ENCODE measurements around the gene S1PR5. TPM values are rescaled to one million over a fixed set of nuclear protein-coding genes. Genes with fewer than 3 reads are reported as not detected.

The S1PR5 gene
- total RNA-seq, 1 experiment from 2014 or later = 4.4 TPM

DNA sequence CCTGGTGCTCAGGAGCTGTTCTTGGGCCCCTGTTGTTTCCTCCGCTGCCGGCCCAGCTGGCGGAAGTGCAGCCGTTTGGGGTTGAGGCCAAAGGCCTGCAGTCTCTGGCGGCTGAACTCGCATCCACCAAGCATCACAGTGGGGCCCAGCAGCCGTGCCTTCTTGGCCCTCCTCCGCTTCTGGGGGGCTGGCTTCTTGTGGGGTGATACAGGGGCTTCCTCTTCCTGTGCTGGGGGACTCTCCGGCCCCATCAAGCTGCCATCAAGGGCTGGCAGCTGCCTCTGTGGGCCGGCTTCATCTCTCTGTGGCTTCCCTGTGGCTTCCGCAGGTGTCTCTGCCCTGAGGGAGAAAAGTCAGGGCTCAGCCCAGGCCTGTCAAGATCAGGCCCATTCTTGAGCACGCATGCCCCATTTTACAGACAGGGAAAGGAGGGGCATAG is 36.7 kb upstream of the S1PR5 start:
- Histone ChIP-seq H3K4me3 (replicated peaks in 1 of 2; ENCODE audit: low read depth in 1 of 2, low read length in 2 of 2) (no peak overlapping the region), H3K79me2 (ENCODE audit: insufficient read depth, low read length) (no peaks in the 10 kb centered on the region; the same call in 1 of the 2 replicates), H3K9me3 (ENCODE audit: control insufficient read depth in 1 of 2, insufficient read depth in 1 of 2, low read depth in 1 of 2, low read length in 2 of 2) (no peaks in the 10 kb centered on the region), H3K27me3 (ENCODE audit: insufficient read depth, low read length) (no peaks in the 10 kb centered on the region), H3K36me3 (ENCODE audit: control insufficient read depth in 1 of 2, insufficient read depth in 2 of 2, low read length in 2 of 2) (peaks cover 15 to 52% of the 10 kb centered on the region in 2 experiments; a peak in 3 of 4 replicates), H3K4me1 (ENCODE audit: control insufficient read depth in 1 of 2, insufficient read depth in 2 of 2, low read length in 2 of 2) (no peaks in the 10 kb centered on the region), H3K9ac (ENCODE audit: low read length) (no peak overlapping the region), H3K4me2 (ENCODE audit: low read length) (no peak overlapping the region), H4K20me1 (ENCODE audit: insufficient read depth) (no peaks in the 10 kb centered on the region), H3K27ac (ENCODE audit: low read depth, low read length) (0 out of 2 replicates have a peak overlapping the region, but pooled peaks have one; percentile 11), H2AFZ (ENCODE audit: low read depth, low read length, poor library complexity, severe bottlenecking) (no peak overlapping the region), H3K9me2 (ENCODE audit: insufficient read depth) (no peaks in the 10 kb centered on the region)
- RAD21 ChIA-PET (ENCODE audit: low non-redundant PET in 1 of 2, low total read pairs in 2 of 2, uncharacterized antibody in 2 of 2, unreplicated experiment in 2 of 2) = interaction anchor here (0.6 to 0.7 kb wide), 2 partner anchors 307 to 308 kb away, joined by 3 to 8 read pairs; no protein-coding TSS in a partner anchor
- intact Hi-C loops (cut with micrococcal nuclease) = no loop called here
- POLR2A ChIA-PET = no interaction called here
- CTCF ChIA-PET = no interaction called here
- no TSS peak for BruUV-seq (replicated peaks)
- DNase-seq (ENCODE audit: low read depth, low spot score) = no peak
- no peak for ATAC-seq
- TF ChIP-seq TCF7L2 (IDR thresholded peaks at IDR 0.05; ENCODE audit: borderline replicate concordance, extremely low read depth, insufficient read depth, insufficient read length) (no peak), ZFX (IDR thresholded peaks at IDR 0.05) (no peak), POLR2A (IDR thresholded peaks at IDR 0.05; ENCODE audit: borderline replicate concordance, extremely low read depth, insufficient read depth, insufficient read length) (no peak)

- Histone ChIP-seq H4K20me1 (ENCODE audit: insufficient read depth) (no peaks in the 10 kb centered on the region), H3K4me3 (replicated peaks in 1 of 2; ENCODE audit: low read depth in 1 of 2, low read length in 2 of 2) (no peak overlapping the region), H3K4me2 (ENCODE audit: low read length) (no peak overlapping the region), H3K9me2 (ENCODE audit: insufficient read depth) (no peaks in the 10 kb centered on the region), H3K9me3 (ENCODE audit: control insufficient read depth in 1 of 2, insufficient read depth in 1 of 2, low read depth in 1 of 2, low read length in 2 of 2) (no peaks in the 10 kb centered on the region), H3K27ac (ENCODE audit: low read depth, low read length) (no peak overlapping the region; the same call in 1 of the 2 replicates), H3K9ac (ENCODE audit: low read length) (no peak overlapping the region), H3K27me3 (ENCODE audit: insufficient read depth, low read length) (no peaks in the 10 kb centered on the region), H3K79me2 (ENCODE audit: insufficient read depth, low read length) (no peaks in the 10 kb centered on the region; the same call in 1 of the 2 replicates), H2AFZ (ENCODE audit: low read depth, low read length, poor library complexity, severe bottlenecking) (no peak overlapping the region), H3K36me3 (ENCODE audit: control insufficient read depth in 1 of 2, insufficient read depth in 2 of 2, low read length in 2 of 2) (peaks cover 17 to 50% of the 10 kb centered on the region in 2 experiments; a peak in 3 of 4 replicates), H3K4me1 (ENCODE audit: control insufficient read depth in 1 of 2, insufficient read depth in 2 of 2, low read length in 2 of 2) (no peaks in the 10 kb centered on the region)
- intact Hi-C loops (cut with micrococcal nuclease) = no loop called here
- RAD21 ChIA-PET (ENCODE audit: low non-redundant PET in 1 of 2, low total read pairs in 2 of 2, uncharacterized antibody in 2 of 2, unreplicated experiment in 2 of 2) = interaction anchor here in 1 of 2 experiments (0.7 to 0.9 kb wide), 2 partner anchors 149 to 308 kb away, joined by 3 read pairs; no protein-coding TSS in a partner anchor
- TSS peak; percentile 72 for BruUV-seq (replicated peaks)
- POLR2A ChIA-PET = interaction anchor here (0.9 to 1.7 kb wide), 2 partner anchors 10 to 13 kb away, joined by 4 to 5 read pairs; partner anchors contain the start of genes ATG4D and KRI1
- CTCF ChIA-PET = interaction anchor here (0.6 to 2.6 kb wide), 3 partner anchors 11 to 70 kb away, joined by 3 to 15 read pairs (median 8); partner anchors contain the start of genes ATG4D and KEAP1
- DNase-seq (ENCODE audit: low read depth, low spot score) (no peak), ATAC-seq (0 out of 2 replicates have a peak, but pooled peaks have one; percentile 2)
- TF ChIP-seq SIN3A (IDR thresholded peaks at IDR 0.05; ENCODE audit: low read depth) (no peak), MAX (IDR thresholded peaks at IDR 0.05) (peak; percentile 27; the same call in 1 of the 2 replicates)
Observed at GRCh38 chr19:10553087-10553667, 35.9 kb upstream of the S1PR5 start.

Measured in HCT116 (cell line).